HG02840 (cell line): Measurements from ENCODE around the gene MYO1H.
"Not testable (repeated sequence)": the region's sequence is repeated elsewhere in the genome, so short reads cannot be mapped to it uniquely, and the experiment has no call there.

Experiments
- ATAC-seq: cut with Tn5 transposase; IDR thresholded peaks from one replicate; pipeline ENCODE4 v1.9.1; 2021; ENCODE audit warnings: mild to moderate bottlenecking, moderate library complexity, moderate number of reproducible peaks; ENCODE audit not compliant: unreplicated experiment, low FRiP score

MYO1H gene

GRCh38 chr12:109347589-109347988 lies at the start of gene MYO1H:
Gene MYO1H, plus strand, starts transcription at chr12:109347900. Its CDS starts 61 bp downstream, at chr12:109347961.
- no peak for ATAC-seq

GRCh38 chr12:109299849-109300248 lies 47.9 kb upstream of the MYO1H start:
- no peak for ATAC-seq

GRCh38 chr12:109301643-109302168 lies 46.0 kb upstream of the MYO1H start:
- no peak for ATAC-seq

GRCh38 chr12:109302358-109302757 lies 45.3 kb upstream of the MYO1H start:
- ATAC-seq, result no peak

- no peak for ATAC-seq
Observed at GRCh38 chr12:109302770-109303169, 44.9 kb upstream of the MYO1H start.

GRCh38 chr12:109304485-109304884 lies 43.2 kb upstream of the MYO1H start:
- no peak for ATAC-seq

- ATAC-seq, result no peak
Observed at GRCh38 chr12:109305547-109305946, 42.2 kb upstream of the MYO1H start.

GRCh38 chr12:109307051-109307450 lies 40.6 kb upstream of the MYO1H start:
- ATAC-seq, result no peak

- no peak for ATAC-seq
Observed at GRCh38 chr12:109308534-109309380, 38.9 kb upstream of the MYO1H start, which contains the start of gene FOXN4. Gene FOXN4, minus strand, starts transcription at chr12:109309284. Its CDS starts 963 bp downstream, at chr12:109308321.

GRCh38 chr12:109309381-109310246 lies 38.1 kb upstream of the MYO1H start:
- no peak for ATAC-seq

GRCh38 chr12:109310247-109311125 lies 37.2 kb upstream of the MYO1H start:
- no peak for ATAC-seq

GRCh38 chr12:109321294-109321693 lies 26.4 kb upstream of the MYO1H start:
- not testable (repeated sequence) for ATAC-seq

GRCh38 chr12:109329003-109329402 lies 18.7 kb upstream of the MYO1H start:
- ATAC-seq, result no peak

- ATAC-seq, result no peak
Observed at GRCh38 chr12:109329686-109330085, 18.0 kb upstream of the MYO1H start.

GRCh38 chr12:109330282-109331230 lies 17.1 kb upstream of the MYO1H start:
- no peak for ATAC-seq

- ATAC-seq, result no peak
Observed at GRCh38 chr12:109331301-109331952, 16.3 kb upstream of the MYO1H start.

- ATAC-seq, result no peak
Observed at GRCh38 chr12:109334887-109335286, 12.8 kb upstream of the MYO1H start.

- no peak for ATAC-seq
Observed at GRCh38 chr12:109336593-109336992, 11.1 kb upstream of the MYO1H start.
